H1 (cell line): ENCODE measurements around the gene ADRA2B. TPM values are rescaled to one million over a fixed set of nuclear protein-coding genes. Genes with fewer than 3 reads are reported as not detected.
A peak's percentile ranks its signal among the peaks of the same experiment; 100 is the strongest.

Source experiments
- CTCF ChIA-PET: fragments of 300-600 bp; sonication (Branson Sonifier 250); formaldehyde crosslinking; loops from one replicate; lab custom pipeline; 2021; ENCODE audit not compliant: partially characterized antibody; lab: Charles Lee
- POLR2A ChIA-PET: fragments of 300-600 bp; sonication (Branson Sonifier 250); formaldehyde crosslinking; loops from one replicate; lab custom pipeline; 2021; ENCODE audit warnings: inconsistent platforms; ENCODE audit not compliant: partially characterized antibody; lab: Charles Lee
- DNase-seq, 2 experiments: peaks; one replicate each; pipeline versions ENCODE4 v3.0.0 to v3.0.0-alpha.2; 2010 to 2022; ENCODE audit warnings: low spot score in 2 of 2, low read depth in 1 of 2, mixed read lengths in 1 of 2
- FAIRE-seq: peaks from 2 replicates; lab custom pipeline; 2011; peaks lifted over from hg19 to GRCh38; lab: Jason Lieb, UNC
- H2AFZ ChIP-seq: 2 replicates; pipeline ENCODE4 v1.8.1; 2012; ENCODE audit warnings: low read length, inconsistent platforms
- H2AK5ac ChIP-seq: 2 replicates; pipeline ENCODE4 v1.6.1; 2013; ENCODE audit warnings: low read depth, low read length
- H2BK120ac ChIP-seq: replicated peaks from 2 replicates; pipeline ENCODE3; 2013; ENCODE audit warnings: low read depth, low read length, inconsistent platforms
- H2BK12ac ChIP-seq: 2 replicates; pipeline ENCODE4 v1.6.1; 2013; ENCODE audit warnings: low read depth, low read length
- H2BK15ac ChIP-seq: 2 replicates; pipeline ENCODE4 v1.6.1; 2013; ENCODE audit warnings: low read length
- H2BK20ac ChIP-seq: 2 replicates; pipeline ENCODE4 v1.6.1; 2013; ENCODE audit warnings: low read length
- H2BK5ac ChIP-seq: 2 replicates; pipeline ENCODE4 v1.6.1; 2013; ENCODE audit warnings: low read depth, low read length
- H3K14ac ChIP-seq: 2 replicates; pipeline ENCODE4 v1.6.1; 2013; ENCODE audit warnings: inconsistent platforms; ENCODE audit not compliant: insufficient read length
- H3K18ac ChIP-seq: 2 replicates; pipeline ENCODE4 v1.6.1; 2013; ENCODE audit warnings: low read length; ENCODE audit errors: extremely low read depth
- H3K23ac ChIP-seq: 2 replicates; pipeline ENCODE4 v1.6.1; 2013; ENCODE audit warnings: inconsistent platforms; ENCODE audit not compliant: insufficient read length
- H3K23me2 ChIP-seq: 2 replicates; pipeline ENCODE4 v1.6.1; 2013; ENCODE audit warnings: low read depth, low read length
- H3K27ac ChIP-seq: 2 replicates; pipeline ENCODE4 v1.6.1; 2011; ENCODE audit warnings: low read depth, low read length, inconsistent platforms
- H3K27me3 ChIP-seq, 4 experiments: replicated peaks in 1 of 4; 1 replicate in 1 of 4; 2 replicates in 3 of 4; pipeline versions ENCODE4 v1.6.1 to v1.8.1; 2011 to 2013; ENCODE audit warnings: low read length in 3 of 4, mild to moderate bottlenecking in 3 of 4, inconsistent platforms in 2 of 4, mixed read lengths in 2 of 4, moderate library complexity in 1 of 4; ENCODE audit not compliant: control insufficient read depth in 3 of 4, insufficient read depth in 3 of 4; ENCODE audit errors: extremely low read depth in 1 of 4
- H3K36me3 ChIP-seq, 4 experiments: 2 replicates each; pipeline versions ENCODE4 v1.6.1 to v1.8.1; 2011 to 2013; ENCODE audit warnings: mild to moderate bottlenecking in 4 of 4, low read length in 3 of 4, moderate library complexity in 2 of 4, control low read depth in 1 of 4, inconsistent platforms in 1 of 4; ENCODE audit not compliant: insufficient read depth in 4 of 4, control insufficient read depth in 2 of 4
- H3K4ac ChIP-seq: replicated peaks from 2 replicates; pipeline ENCODE3; 2013; ENCODE audit warnings: low read length, low read depth, mixed read lengths, inconsistent platforms; ENCODE audit not compliant: insufficient read length
- H3K4me1 ChIP-seq, 4 experiments: replicated peaks in 1 of 4; 1 replicate in 1 of 4; 2 replicates in 3 of 4; pipeline versions ENCODE4 v1.6.1 to v1.8.1; 2011 to 2013; ENCODE audit warnings: low read length in 3 of 4, inconsistent platforms in 2 of 4, mixed read lengths in 1 of 4; ENCODE audit not compliant: insufficient read depth in 4 of 4, control insufficient read depth in 3 of 4
- H3K4me2 ChIP-seq, 2 experiments: 2 replicates each; pipeline versions ENCODE4 v1.6.1 to v1.8.1; 2011 to 2013; ENCODE audit warnings: low read depth in 2 of 2, low read length in 2 of 2, control low read depth in 1 of 2, inconsistent platforms in 1 of 2, mild to moderate bottlenecking in 1 of 2; ENCODE audit not compliant: insufficient read depth in 1 of 2
- H3K4me3 ChIP-seq, 4 experiments: fragments of 200-600, 300-600 bp in 1 of 4; sonication (generic), shearing (Covaris generic), sonication (Bioruptor Twin) in 1 of 4; 2 replicates each; pipeline versions ENCODE4 v1.5.1 to v1.8.1; 2011 to 2016; ENCODE audit warnings: low read length in 4 of 4, low read depth in 3 of 4, control low read depth in 2 of 4, inconsistent platforms in 2 of 4, mild to moderate bottlenecking in 2 of 4, mixed read lengths in 1 of 4, moderate library complexity in 1 of 4; ENCODE audit not compliant: insufficient read depth in 2 of 4; ENCODE audit errors: extremely low read depth in 1 of 4
- H3K56ac ChIP-seq: replicated peaks from 2 replicates; pipeline ENCODE3; 2013; ENCODE audit warnings: low read depth, mild to moderate bottlenecking, mixed read lengths, low read length, inconsistent platforms; ENCODE audit not compliant: insufficient read length
- H3K79me1 ChIP-seq: 2 replicates; pipeline ENCODE4 v1.6.1; 2013; ENCODE audit warnings: low read depth, low read length, control low read depth
- H3K79me2 ChIP-seq, 2 experiments: 2 replicates each; pipeline versions ENCODE4 v1.6.1 to v1.8.1; 2012 to 2013; ENCODE audit warnings: low read length in 2 of 2, mild to moderate bottlenecking in 2 of 2, inconsistent platforms in 1 of 2; ENCODE audit not compliant: insufficient read depth in 2 of 2, control insufficient read depth in 1 of 2
- H3K9ac ChIP-seq, 4 experiments: replicated peaks in 1 of 4; 1 replicate in 1 of 4; 2 replicates in 3 of 4; pipeline versions ENCODE4 v1.6.1 to v1.8.1; 2011 to 2013; ENCODE audit warnings: low read depth in 3 of 4, low read length in 3 of 4, control low read depth in 2 of 4, mild to moderate bottlenecking in 2 of 4, moderate library complexity in 2 of 4, inconsistent platforms in 1 of 4; ENCODE audit errors: extremely low read depth in 1 of 4
- H3K9me3 ChIP-seq, 2 experiments: 2 replicates each; pipeline versions ENCODE4 v1.6.1 to v1.8.1; 2012 to 2013; ENCODE audit warnings: mild to moderate bottlenecking in 2 of 2, moderate library complexity in 2 of 2, control low read depth in 1 of 2, inconsistent platforms in 1 of 2, low read depth in 1 of 2, low read length in 1 of 2, mixed read lengths in 1 of 2; ENCODE audit not compliant: insufficient read depth in 2 of 2
- H4K20me1 ChIP-seq, 2 experiments: replicated peaks in 1 of 2; 2 replicates each; pipeline versions ENCODE3 to v1.8.1; 2011 to 2013; ENCODE audit warnings: inconsistent platforms in 2 of 2, low read length in 2 of 2, mild to moderate bottlenecking in 1 of 2; ENCODE audit not compliant: insufficient read depth in 2 of 2, control insufficient read depth in 1 of 2
- H4K5ac ChIP-seq: 2 replicates; pipeline ENCODE4 v1.6.1; 2013; ENCODE audit warnings: low read length, low read depth, mixed read lengths, inconsistent platforms; ENCODE audit not compliant: insufficient read length
- H4K8ac ChIP-seq: 2 replicates; pipeline ENCODE4 v1.8.0; 2013; ENCODE audit warnings: mild to moderate bottlenecking, moderate library complexity, low read length, inconsistent platforms; ENCODE audit not compliant: insufficient read depth; ENCODE audit errors: extremely low read depth
- H4K91ac ChIP-seq: replicated peaks from 2 replicates; pipeline ENCODE3; 2013; ENCODE audit warnings: low read length, mixed read lengths, inconsistent platforms; ENCODE audit not compliant: insufficient read length
- ASH2L ChIP-seq: fragments of 200-600, 300-600 bp; sonication (generic); IDR thresholded peaks from one replicate; pipeline ENCODE4 v1.7.1; 2017; ENCODE audit warnings: low read length
- KDM1A ChIP-seq: fragments of 200-600, 300-600 bp; sonication (generic); IDR thresholded peaks from 2 replicates; pipeline ENCODE4 v1.7.1; 2016; ENCODE audit warnings: mild to moderate bottlenecking, low read length, borderline replicate concordance
- YY1 ChIP-seq: IDR thresholded peaks from 2 replicates; pipeline ENCODE4 v1.6.1; 2011; ENCODE audit warnings: low read depth, mild to moderate bottlenecking, low read length
- WGBS, 2 experiments: shearing (Covaris generic) in 1 of 2; methylation state at CpG; one replicate each; pipeline versions ENCODE4 v1.1.6 to v1.1.7; 2013 to 2015; ENCODE audit warnings: low lambda C conversion rate in 2 of 2, mixed read lengths in 2 of 2, inconsistent platforms in 1 of 2, low coverage in 1 of 2, missing lambda C conversion rate in 1 of 2; ENCODE audit not compliant: insufficient replicate concordance in 2 of 2, insufficient coverage in 1 of 2, insufficient read length in 1 of 2; ENCODE audit errors: extremely low coverage in 1 of 2, missing lambda C conversion rate in 1 of 2; 5-methylcytosine and 5-hydroxymethylcytosine counted together
- polyA plus RNA-seq, 7 experiments: library from polyadenylated mRNA; depleted of rRNA in 3 of 7; stranded (reverse) in 5 of 7; unstranded in 2 of 7; fragments of >200 nt in 5 of 7; fragments of 200-250 nt in 2 of 7; gene quantifications; 1 replicate in 5 of 7; 2 replicates in 1 of 7; 4 replicates in 1 of 7; pipeline versions ENCODE4 v1.2.1 to v1.2.3, GENCODE V29; 2011 to 2013; ENCODE audit warnings: missing spikeins in 2 of 7, mixed read lengths in 2 of 7
- total RNA-seq: library from RNA; stranded (reverse); fragmentation: NEBNext Ultra II Directional; extraction: Animal tissue kit (Norgen Biotek cat#: 25700); gene quantifications from 2 replicates; pipeline ENCODE4 v1.2.1, GENCODE V29; 2021

ADRA2B gene
- total and polyA plus RNA-seq, 2 of the 8 experiments (the other 6 are each of a cell fraction or from before 2014, with no cell fraction given): 5.8 to 6.5 TPM

DNA sequence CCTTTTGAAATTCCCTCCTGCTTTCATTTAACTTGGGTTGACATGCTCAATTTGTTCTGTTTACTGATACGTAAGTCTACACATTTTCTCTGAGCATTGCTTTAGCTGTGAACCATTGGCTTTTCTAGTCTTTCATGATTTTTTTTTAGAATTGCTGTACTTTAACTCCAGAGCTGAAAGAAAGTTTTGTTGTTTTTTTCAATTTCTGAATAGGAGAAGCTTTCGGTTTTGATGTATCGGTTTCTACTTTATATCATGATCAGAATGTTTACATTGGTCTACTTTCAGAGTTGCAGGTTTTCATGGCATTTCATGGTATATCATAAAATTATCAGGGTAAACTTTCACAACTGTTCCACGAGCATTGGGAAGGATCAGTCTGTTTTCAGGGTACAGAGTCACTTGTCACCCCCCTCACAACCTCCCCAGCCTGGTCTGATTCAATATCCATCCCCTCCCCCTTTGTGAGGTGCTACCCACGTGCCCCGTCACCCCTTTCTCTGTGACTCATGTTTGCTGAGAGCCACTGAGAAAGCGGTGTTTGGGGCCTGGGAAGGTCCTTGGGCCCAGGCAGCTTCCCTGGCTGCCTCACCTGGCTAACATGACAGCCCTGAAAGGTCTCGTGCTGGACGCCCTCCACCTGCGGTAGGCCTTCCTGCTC is 14.9 kb upstream of the ADRA2B start:
- H3K27me3 ChIP-seq: no peaks in the 10 kb centered on the region; a peak in 1 of 7 replicates
- H3K9me3 ChIP-seq: no peaks in the 10 kb centered on the region
- no peaks in the 10 kb centered on the region for H3K79me2 ChIP-seq
- no peak overlapping the region for H4K91ac ChIP-seq
- no peak overlapping the region; a peak in 1 of 7 replicates for H3K9ac ChIP-seq
- no peak overlapping the region for H3K23ac ChIP-seq
- no peak overlapping the region for H2BK20ac ChIP-seq
- H3K4me2 ChIP-seq: no peak overlapping the region
- H3K4me3 ChIP-seq: no peak overlapping the region
- peaks cover 0 to 2% of the 10 kb centered on the region in 2 experiments for H4K20me1 ChIP-seq
- CTCF ChIA-PET: interaction anchor here (0.7 to 1.6 kb wide), 5 partner anchors 11 to 138 kb away, joined by 3 to 4 read pairs (median 4); no protein-coding TSS in a partner anchor
- no peaks in the 10 kb centered on the region for H3K79me1 ChIP-seq
- no peak overlapping the region for H3K27ac ChIP-seq
- no peak overlapping the region for H2BK12ac ChIP-seq
- H3K23me2 ChIP-seq: no peaks in the 10 kb centered on the region
- no peak overlapping the region for H3K14ac ChIP-seq
- H3K4me1 ChIP-seq: no peaks in the 10 kb centered on the region
- H3K36me3 ChIP-seq: no peaks in the 10 kb centered on the region
- no peak overlapping the region; the same call in 1 of the 2 replicates for H2AFZ ChIP-seq
- H4K8ac ChIP-seq: no peak overlapping the region
- POLR2A ChIA-PET: no interaction called here
- H2BK15ac ChIP-seq: 0 out of 2 replicates have a peak overlapping the region, but pooled peaks have one; percentile 46
- H3K4ac ChIP-seq: no peak overlapping the region
- no peak overlapping the region for H2AK5ac ChIP-seq
- FAIRE-seq (no peak), DNase-seq (no peak)
- 82% methylated on average over 10 of the region's 10 CpGs; no CpG with 5 or more reads in 1 of the 2 experiments for whole genome bisulfite sequencing, 2 experiments
- no peak overlapping the region for H3K56ac ChIP-seq
- no peak overlapping the region for H3K18ac ChIP-seq
- H2BK120ac ChIP-seq: no peak overlapping the region
- H2BK5ac ChIP-seq: no peak overlapping the region
- no peak overlapping the region for H4K5ac ChIP-seq
- TF ChIP-seq YY1 (no peak), KDM1A (no peak), ASH2L (no peak)
